GM21529 (cell line): ENCODE measurements around the gene CDK3.
"Not testable (repeated sequence)": the region's sequence is repeated elsewhere in the genome, so short reads cannot be mapped to it uniquely, and the experiment has no call there.

ENCODE experiments used
- ATAC-seq: cut with Tn5 transposase; IDR thresholded peaks from one replicate; pipeline ENCODE4 v1.9.1; 2021; ENCODE audit not compliant: unreplicated experiment

CDK3 gene

DNA sequence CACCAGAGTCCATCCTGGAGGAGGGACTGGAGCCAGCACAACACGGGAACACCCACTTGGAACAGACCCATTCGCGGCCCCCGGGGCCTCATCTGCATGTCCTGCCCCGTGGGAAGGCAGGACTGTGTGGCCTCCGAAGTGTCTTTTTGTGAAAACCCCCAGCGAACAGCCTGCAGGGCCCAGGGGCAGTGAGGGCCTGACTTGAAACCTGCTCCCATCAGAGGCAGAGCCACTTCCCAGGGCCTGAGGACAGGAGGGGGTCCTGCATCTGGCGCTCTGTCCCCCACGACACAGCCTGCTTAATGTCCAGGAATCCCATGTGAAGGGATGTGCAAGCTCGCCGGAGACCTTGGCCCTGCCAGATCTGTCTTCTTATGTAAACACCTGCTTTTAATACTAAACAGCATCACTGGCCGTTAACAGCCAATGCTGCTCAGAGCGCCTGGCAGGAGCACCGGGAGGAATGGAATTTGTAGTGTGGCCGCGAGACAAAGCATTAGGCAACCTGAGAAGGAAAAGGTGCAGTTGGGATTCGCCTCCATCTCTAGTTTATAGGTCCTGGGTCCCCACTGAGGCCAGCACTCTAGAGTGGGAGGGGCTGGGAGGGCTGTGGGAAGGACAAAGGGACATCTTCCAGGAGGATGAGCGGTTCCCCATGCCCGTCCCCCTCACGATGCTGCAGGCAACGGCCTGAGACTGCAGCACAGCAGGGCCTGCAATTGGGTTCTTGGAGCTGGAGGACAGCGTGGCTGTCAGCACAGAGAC lies 36.0 kb downstream of the CDK3 start:
- ATAC-seq: no peak

DNA sequence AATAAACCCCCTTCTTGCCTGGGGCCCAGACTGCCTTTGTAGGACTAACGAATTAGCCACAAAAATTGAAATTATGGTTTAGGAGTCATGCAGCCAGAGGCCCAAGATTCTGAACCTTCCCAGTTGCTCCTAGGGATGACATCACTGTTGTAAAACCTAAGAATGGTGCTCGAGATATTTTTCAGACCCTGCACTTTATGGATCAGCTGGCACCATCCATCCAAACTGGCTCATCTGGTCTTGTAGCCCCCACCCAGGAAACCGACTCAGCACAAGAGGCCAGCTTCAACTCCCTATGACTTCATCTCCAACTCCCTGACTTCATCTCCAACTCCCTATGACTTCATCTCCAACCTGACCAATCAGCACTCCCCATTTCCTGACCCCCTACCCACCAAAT lies 37.4 kb downstream of the CDK3 start:
- no peak for ATAC-seq

DNA sequence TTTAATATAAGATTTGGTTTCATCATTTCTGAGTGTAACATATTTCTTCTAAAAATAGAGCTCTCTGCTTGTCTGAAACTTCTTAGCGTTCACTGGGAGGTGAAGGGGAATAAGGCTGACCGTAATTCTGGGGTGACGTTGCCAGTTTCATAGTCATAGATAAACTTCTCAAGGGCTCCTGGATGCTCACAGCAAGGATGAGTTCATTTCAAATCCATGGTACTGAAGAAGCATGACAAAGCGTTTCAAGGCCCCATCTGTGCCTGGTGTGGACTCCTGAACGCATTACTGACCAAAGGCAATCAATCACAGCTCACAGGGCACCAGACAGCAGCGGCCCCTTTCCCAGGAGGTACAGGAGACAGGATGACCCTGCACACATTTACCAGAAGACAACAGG lies 38.5 kb downstream of the CDK3 start:
- ATAC-seq: no peak

DNA sequence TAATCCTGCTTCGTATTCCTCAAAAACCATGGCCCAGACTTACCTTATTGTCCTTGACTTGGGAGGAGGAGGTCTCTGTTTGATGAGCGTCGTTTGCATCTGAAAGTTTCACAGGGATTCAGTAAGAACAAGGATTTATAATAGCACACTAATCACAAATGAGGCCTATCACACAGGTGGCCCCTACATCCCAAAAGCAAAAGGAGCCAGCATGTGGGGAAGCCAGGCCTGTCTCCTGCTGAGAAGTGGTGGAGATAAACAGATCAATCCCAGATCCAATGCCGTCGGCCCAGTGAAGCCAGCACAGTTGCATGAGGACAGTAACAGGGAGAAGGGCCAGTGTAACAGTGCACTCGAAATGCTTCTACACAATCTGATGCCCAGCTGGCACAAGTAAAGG lies 39.7 kb downstream of the CDK3 start:
- no peak for ATAC-seq

DNA sequence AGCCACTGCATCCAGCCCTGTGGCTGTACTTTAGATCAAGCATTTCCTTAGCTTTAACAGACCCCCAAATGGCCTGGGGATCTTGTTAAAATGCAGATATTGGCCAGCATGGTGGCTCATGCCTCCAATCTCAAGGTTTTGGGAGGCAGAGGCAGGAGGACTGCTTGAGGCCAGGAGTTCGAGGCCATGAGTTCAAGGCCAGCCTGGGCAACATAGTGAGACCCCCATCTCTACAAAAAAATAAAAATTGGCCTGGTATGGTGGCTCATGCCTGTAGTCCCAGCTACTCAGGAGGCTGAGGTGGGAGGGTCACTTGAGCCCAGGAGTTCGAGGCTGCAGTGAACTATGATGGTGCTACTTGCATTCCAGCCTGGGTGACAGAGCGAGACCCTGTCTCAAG lies 42.2 kb downstream of the CDK3 start:
- ATAC-seq: not testable (repeated sequence)

DNA sequence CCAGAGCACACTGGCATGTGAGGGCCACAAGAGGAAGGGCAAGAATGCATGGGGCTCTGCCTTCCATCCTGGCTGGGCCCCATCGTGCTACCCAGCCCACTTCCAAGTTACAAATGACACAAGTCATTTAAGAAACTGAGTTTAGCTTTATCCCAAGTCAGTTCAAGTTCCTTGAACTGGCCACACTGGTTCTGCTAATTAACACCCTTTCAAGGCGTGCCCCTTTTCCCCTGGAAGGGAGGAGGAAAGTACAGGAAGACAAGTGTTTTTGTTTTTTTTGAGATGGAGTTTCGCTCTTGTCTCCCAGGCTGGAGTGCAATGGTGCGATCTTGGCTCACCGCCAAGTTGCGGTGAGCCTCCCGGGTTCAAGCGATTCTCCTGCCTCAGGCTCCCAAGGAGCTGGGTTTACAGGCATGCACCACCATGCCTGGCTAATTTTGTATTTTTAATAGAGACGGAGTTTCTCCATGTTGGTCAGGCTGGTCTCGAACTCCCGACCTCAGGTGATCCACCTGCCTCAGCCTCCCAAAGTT lies 43.9 kb downstream of the CDK3 start:
- not testable (repeated sequence) for ATAC-seq

DNA sequence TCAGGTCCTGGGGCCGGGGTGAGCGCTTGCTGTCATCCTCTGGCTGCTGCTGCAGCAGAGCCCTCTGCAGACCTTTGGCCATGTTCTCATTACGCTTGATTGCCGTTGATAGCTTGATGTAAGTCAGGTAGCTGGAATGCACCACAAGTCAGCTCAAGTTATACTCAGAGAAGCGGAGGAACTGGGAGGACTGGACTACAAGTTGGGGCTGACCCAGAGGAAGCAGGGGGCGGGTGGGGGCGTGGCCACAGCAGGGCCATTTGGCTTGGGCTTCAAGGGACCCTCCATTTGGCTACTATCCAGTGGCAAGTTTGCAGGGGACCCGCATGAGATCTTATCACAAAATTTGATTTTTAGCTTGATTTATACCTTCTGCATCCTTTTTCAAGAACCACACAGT lies 45.4 kb downstream of the CDK3 start:
- ATAC-seq: no peak

DNA sequence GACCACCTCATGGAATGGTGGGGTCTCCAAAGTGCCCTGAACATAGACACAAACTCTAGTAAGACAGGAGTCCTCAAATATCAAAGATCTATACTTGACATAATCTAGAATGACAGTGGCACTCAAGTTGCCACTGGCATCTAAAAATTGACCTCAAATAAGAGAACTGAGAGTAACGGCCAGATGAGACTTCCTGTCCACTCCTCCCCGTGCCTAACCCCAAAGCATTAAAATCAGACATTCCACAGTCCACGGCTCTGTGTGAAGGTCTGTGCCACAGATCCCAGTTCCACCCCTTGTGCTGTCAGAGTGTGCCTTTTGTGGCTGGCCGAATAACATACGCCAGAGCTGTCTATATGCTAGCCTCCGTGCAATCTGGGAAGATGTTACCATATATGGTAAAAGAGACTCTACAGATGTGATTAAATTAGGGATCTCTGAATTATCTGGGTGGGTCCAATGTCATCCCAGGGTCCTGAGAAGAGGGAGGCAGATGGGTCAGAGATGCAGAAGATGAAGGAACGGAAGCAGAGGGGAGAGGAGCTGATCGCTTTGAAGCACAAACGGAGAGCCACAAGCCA lies 47.5 kb downstream of the CDK3 start:
- no peak for ATAC-seq

DNA sequence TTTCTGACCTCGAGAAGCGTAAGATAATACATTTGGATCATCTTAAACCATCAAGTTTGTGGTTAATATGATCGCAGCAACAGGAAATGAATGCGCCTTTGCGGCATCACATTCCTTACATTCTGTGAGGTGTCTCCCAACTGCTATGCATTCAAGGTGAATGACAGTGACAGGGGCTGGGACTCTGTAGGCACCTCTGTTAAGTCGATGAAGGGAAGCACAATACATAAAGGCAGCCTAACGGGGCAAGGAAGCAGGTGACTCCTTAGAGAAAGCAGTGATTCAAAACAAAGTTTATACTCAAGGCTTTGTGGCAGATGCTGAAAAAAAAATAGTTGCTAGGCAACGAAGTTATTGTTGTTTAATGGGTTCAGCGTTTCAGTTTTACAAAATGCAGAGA lies 48.1 kb downstream of the CDK3 start:
- ATAC-seq: no peak

DNA sequence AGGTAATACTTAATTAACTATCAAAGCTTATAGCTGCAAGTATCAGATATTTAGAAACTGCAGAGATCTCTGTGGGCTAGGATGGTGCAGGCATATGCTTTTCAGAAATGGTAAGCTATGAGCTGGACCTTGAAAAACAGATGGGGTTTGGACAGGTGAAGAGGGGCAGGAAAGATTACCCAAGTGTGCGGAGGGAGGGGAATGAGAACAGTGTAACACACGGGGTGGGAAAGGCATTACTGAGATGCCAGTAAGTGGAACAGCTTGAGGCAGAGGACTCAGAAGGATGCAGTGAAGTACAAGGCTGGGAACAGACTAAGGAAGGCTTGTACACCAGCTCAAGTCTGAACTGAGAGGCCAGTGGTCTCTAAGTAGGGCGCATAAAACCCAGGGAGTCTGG lies 48.6 kb downstream of the CDK3 start:
- no peak for ATAC-seq

DNA sequence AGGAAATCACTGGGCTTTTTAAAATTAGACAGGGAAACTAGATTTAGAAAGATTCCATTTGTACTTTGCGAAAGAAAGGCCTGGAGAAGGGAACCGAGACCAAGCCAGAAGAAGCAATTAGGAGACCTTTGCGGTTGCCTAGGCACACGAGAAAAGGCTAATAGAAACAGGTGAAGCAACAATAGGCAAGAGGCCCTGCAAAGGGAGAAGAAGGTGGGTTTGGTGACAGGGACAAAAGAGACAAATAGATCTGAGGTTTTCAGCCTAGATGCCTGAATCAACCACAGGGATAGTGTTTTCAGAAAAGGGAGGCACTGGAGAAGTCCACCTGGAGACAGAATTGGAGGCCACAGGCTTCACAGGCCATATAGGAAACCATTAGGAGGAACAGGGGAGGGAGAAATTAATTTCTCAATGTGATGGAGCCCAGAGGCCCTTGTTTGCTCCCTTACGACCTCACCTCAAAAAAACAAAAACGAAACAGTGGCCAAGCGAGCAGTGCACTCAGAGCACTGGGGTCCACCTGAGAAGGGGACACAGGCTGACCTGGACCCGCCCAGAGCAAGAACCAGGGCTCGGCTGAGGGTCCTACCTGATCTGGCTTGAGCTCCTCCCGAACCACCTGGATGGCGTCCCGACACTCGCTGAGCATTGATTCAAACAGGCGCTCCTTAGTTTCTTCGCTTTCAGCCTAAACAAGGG lies 49.3 kb downstream of the CDK3 start:
- ATAC-seq: no peak

DNA sequence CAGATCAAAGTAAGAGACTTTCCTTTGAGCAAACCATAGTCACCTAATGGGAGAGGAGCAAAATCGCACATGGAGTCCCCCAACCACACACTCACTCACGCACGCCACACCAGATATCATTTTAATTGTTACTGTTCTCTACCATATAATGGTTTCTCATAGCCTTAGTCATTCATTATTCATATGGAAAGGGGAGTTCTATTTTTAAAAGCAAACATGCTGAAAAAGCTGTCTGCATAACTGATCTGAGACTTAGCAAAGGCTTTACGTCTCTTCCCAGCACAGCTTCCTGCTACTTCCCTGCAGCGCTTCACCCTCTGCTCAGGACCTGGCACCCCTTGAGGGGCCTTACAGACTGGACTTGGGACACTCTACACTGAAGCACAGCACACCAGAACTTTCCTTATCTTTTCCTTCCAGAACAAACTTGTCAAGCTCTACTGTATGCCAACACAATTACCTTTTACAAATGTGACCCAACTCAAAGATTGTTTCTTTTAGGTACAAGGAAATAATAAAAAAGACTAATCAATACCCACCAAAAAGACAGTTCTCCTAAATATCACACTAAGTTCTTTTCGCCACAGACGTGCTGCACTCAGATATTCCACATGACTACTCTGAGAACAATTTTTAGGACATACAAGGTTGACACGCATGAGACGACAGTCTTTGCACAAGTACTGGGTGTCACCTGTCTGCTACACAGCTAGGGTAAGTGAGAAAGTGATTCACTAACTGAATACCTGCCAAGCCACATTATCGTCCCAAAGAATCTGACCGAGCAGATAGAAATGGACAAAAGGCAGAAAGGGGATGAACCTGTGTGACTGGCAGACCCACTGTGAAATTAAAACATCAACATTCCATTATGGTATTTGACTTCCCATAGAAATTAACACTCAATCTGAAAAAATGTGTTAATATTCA lies 50.1 kb downstream of the CDK3 start:
- ATAC-seq: no peak

DNA sequence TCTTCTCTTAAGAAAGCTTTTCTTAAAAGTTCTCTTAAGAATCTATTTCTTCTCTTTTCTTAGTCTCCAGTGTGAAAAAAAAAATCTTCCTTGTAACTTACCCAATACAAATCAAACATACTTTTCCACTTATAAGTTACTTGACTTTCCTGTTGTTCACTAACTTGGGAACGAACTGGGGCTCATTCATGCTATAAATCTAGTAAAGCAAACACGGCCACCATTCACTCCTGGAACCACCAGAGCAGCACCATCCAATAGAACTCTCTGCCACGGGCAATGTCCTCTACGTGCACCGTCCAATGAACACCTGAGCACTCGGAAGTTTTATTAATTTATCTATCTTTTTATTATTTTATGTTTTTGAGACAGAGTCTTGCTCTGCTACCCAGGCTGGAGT lies 50.9 kb downstream of the CDK3 start:
- ATAC-seq: no peak

DNA sequence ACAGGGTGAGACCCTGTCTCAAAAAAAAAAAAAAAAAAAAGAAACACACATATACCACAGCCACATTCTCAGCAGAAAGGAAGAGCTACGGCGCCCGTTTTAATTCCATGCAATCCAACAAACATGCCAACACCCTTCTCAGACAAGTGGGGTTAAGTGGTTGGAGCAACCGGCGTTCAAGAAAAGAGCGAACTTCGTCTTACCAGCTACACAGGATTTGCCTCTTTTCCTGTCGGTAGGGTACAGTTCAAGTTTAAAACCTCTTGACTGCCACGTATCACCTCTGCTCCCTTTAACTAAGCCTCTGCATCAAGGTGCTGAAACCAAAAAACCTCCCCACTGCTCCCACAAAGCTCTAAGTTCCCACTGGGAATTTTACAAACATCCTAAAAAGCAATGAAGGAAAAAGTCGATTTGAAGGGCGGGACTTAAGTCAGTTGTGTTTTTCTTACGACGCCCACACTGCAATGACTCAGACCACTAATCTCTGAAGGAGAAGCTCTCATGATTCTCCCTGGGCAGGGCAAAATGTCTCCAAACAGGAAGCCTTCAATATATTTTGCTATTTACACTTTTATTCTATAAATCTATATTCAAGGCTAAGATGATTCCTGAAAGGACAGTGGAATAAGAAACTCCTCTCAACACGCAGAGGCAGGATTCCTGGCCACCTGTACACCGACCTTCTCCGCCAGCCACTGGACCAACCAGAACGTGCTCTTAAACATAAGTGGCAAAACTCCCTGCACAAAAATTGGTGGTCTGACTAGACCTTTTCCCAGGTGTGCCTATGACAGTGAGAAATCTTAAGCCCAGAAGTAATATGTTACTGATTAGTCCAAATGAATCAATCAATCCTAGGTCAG lies 52.8 kb downstream of the CDK3 start:
- no peak for ATAC-seq

DNA sequence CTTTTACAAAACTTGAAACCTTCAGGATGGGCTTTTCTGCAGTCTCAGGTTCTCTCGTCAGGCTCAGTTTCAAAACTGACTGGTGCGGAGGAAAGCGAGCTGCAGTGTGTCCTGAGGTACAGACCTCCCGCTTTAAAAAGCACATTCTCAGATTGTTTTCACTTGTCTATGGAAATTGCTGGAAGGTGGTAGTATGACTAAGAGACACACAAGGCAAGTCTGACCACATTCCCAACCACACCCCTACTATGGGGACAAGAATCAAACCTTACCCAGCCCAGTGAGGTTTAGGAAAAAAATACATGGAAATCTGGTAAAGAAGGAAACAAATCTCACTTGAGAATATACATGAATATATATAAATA lies 53.4 kb downstream of the CDK3 start:
- ATAC-seq: no peak
